ENCODE data around the gene MANEAL. TPM values are rescaled to one million over a fixed set of nuclear protein-coding genes. Genes with fewer than 3 reads are reported as not detected.
A peak's percentile ranks its signal among the peaks of the same experiment; 100 is the strongest.

Gene MANEAL
- total and polyA plus RNA-seq, 2 of the 13 experiments (the other 11 are each of a cell fraction or from before 2014, with no cell fraction given), result 20.8 to 26.4 TPM

DNA sequence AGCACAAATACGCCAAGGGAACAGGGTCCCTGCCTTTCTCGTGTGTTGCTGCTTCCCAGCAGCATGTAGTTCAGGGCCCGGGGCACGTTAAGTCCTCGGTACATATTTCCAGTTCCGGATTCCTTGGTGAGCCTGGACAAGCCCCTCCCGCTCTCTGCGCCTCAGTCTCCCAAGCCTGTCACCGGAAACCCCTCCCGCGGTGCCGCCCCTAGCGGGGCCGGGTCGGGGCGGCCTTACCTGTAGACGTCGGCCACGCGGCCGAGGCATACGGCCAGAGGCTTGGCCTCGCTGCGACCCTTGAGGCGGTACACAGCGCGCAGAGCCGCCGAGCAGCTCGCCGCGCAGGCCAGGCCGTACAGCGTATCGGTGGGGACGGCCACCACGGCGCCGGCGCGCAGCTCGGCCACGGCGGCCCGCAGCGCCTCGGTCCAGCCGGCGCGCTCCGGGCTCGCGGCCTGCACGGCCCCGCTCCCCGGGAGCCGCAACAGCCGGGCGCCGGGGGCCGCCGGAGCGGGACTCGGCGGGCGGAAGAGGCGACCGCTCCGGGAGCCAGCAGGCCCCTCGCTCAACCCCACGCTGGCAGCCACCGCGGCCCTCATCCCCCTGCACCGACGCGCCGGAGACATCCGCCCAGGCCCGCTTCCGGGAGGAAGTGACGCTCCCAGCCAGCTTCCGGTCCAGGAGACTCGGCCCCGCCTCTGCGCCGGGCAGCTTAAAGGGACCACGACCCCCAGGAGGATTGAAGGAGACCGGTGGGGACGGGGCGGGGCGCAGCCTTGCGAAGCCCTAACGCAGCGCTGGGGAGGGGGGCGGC is 14.1 kb downstream of the MANEAL start, which contains the start of the genes C1orf122 and YRDC (continued):
- TF ChIP-seq, protein P1, sequence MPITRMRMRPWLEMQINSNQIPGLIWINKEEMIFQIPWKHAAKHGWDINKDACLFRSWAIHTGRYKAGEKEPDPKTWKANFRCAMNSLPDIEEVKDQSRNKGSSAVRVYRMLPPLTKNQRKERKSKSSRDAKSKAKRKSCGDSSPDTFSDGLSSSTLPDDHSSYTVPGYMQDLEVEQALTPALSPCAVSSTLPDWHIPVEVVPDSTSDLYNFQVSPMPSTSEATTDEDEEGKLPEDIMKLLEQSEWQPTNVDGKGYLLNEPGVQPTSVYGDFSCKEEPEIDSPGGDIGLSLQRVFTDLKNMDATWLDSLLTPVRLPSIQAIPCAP (CRISPR knock-in tag; IDR thresholded peaks at IDR 0.05; ENCODE audit: low read depth), result no peak
- TF ChIP-seq MAZ (IDR thresholded peaks at IDR 0.05; ENCODE audit: borderline replicate concordance, low read depth, low read length), result peak; percentile 95
- TF ChIP-seq MAZ (CRISPR knock-in tag; IDR thresholded peaks at IDR 0.05; ENCODE audit: low read depth), result peak; percentile 91; the same call in 1 of the 2 replicates
- TF ChIP-seq CBX5 (CRISPR knock-in tag; IDR thresholded peaks at IDR 0.05; ENCODE audit: borderline replicate concordance), result no peak
- no peak for TF ChIP-seq REL (CRISPR knock-in tag; conservative IDR thresholded peaks at IDR 0.05)
- TF ChIP-seq, protein P2, sequence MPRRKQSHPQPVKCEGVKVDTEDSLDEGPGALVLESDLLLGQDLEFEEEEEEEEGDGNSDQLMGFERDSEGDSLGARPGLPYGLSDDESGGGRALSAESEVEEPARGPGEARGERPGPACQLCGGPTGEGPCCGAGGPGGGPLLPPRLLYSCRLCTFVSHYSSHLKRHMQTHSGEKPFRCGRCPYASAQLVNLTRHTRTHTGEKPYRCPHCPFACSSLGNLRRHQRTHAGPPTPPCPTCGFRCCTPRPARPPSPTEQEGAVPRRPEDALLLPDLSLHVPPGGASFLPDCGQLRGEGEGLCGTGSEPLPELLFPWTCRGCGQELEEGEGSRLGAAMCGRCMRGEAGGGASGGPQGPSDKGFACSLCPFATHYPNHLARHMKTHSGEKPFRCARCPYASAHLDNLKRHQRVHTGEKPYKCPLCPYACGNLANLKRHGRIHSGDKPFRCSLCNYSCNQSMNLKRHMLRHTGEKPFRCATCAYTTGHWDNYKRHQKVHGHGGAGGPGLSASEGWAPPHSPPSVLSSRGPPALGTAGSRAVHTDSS (CRISPR knock-in tag; conservative IDR thresholded peaks at IDR 0.05), result no peak
- peak; percentile 86 for TF ChIP-seq YEATS4 (CRISPR knock-in tag; IDR thresholded peaks at IDR 0.05; ENCODE audit: borderline replicate concordance)
- 0 out of 2 replicates have a peak, but pooled peaks have one; percentile 15 for TF ChIP-seq YEATS2 (CRISPR knock-in tag; IDR thresholded peaks at IDR 0.05; ENCODE audit: borderline replicate concordance)
- no peak for TF ChIP-seq TARDBP (CRISPR knock-in tag; IDR thresholded peaks at IDR 0.05)
- TF ChIP-seq, protein P3, sequence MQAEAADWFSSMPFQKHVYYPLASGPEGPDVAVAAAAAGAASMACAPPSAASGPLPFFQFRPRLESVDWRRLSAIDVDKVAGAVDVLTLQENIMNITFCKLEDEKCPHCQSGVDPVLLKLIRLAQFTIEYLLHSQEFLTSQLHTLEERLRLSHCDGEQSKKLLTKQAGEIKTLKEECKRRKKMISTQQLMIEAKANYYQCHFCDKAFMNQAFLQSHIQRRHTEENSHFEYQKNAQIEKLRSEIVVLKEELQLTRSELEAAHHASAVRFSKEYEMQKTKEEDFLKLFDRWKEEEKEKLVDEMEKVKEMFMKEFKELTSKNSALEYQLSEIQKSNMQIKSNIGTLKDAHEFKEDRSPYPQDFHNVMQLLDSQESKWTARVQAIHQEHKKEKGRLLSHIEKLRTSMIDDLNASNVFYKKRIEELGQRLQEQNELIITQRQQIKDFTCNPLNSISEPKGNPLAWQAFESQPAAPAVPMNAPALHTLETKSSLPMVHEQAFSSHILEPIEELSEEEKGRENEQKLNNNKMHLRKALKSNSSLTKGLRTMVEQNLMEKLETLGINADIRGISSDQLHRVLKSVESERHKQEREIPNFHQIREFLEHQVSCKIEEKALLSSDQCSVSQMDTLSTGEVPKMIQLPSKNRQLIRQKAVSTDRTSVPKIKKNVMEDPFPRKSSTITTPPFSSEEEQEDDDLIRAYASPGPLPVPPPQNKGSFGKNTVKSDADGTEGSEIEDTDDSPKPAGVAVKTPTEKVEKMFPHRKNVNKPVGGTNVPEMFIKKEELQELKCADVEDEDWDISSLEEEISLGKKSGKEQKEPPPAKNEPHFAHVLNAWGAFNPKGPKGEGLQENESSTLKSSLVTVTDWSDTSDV (CRISPR knock-in tag; IDR thresholded peaks at IDR 0.05), result no peak
- TF ChIP-seq SOX13 (IDR thresholded peaks at IDR 0.05), result no peak
- no peak for TF ChIP-seq SOX13 (CRISPR knock-in tag; conservative IDR thresholded peaks at IDR 0.05 in 1 of 2, IDR thresholded peaks at IDR 0.05 in 1 of 2)
- TF ChIP-seq, protein P4, sequence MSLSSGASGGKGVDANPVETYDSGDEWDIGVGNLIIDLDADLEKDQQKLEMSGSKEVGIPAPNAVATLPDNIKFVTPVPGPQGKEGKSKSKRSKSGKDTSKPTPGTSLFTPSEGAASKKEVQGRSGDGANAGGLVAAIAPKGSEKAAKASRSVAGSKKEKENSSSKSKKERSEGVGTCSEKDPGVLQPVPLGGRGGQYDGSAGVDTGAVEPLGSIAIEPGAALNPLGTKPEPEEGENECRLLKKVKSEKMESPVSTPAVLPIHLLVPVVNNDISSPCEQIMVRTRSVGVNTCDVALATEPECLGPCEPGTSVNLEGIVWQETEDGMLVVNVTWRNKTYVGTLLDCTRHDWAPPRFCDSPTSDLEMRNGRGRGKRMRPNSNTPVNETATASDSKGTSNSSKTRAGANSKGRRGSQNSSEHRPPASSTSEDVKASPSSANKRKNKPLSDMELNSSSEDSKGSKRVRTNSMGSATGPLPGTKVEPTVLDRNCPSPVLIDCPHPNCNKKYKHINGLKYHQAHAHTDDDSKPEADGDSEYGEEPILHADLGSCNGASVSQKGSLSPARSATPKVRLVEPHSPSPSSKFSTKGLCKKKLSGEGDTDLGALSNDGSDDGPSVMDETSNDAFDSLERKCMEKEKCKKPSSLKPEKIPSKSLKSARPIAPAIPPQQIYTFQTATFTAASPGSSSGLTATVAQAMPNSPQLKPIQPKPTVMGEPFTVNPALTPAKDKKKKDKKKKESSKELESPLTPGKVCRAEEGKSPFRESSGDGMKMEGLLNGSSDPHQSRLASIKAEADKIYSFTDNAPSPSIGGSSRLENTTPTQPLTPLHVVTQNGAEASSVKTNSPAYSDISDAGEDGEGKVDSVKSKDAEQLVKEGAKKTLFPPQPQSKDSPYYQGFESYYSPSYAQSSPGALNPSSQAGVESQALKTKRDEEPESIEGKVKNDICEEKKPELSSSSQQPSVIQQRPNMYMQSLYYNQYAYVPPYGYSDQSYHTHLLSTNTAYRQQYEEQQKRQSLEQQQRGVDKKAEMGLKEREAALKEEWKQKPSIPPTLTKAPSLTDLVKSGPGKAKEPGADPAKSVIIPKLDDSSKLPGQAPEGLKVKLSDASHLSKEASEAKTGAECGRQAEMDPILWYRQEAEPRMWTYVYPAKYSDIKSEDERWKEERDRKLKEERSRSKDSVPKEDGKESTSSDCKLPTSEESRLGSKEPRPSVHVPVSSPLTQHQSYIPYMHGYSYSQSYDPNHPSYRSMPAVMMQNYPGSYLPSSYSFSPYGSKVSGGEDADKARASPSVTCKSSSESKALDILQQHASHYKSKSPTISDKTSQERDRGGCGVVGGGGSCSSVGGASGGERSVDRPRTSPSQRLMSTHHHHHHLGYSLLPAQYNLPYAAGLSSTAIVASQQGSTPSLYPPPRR (CRISPR knock-in tag; IDR thresholded peaks at IDR 0.05; ENCODE audit: borderline replicate concordance), result no peak
- peak; percentile 82 for TF ChIP-seq PHF8 (CRISPR knock-in tag; IDR thresholded peaks at IDR 0.05)
- TF ChIP-seq EHMT2 (IDR thresholded peaks at IDR 0.05; ENCODE audit: borderline replicate concordance, low read depth, low read length), result no peak
- TF ChIP-seq SAP130 (CRISPR knock-in tag; IDR thresholded peaks at IDR 0.05; ENCODE audit: low read depth), result peak; percentile 78
- no peak for TF ChIP-seq ZKSCAN1 (IDR thresholded peaks at IDR 0.05; ENCODE audit: low read length)
- TF ChIP-seq POGZ (CRISPR knock-in tag; IDR thresholded peaks at IDR 0.05), result peak; percentile 23; the same call in 1 of the 2 replicates

Data from HepG2 (cell line).